NCI-H2029 treated with DMSO at 0.1 percent for 48 hours (cell line): Measurements from ENCODE around the gene ZNF100.
"Not testable (repeated sequence)": the region's sequence is repeated elsewhere in the genome, so short reads cannot be mapped to it uniquely, and the experiment has no call there.

Source experiments
- DNase-seq: peaks from one replicate; lab custom pipeline; 2025; lab: John Stamatoyannopoulos, UW

ZNF100 gene

GRCh38 chr19:21704320-21704719 is 63.1 kb downstream of the ZNF100 start:
- DNase-seq, result no peak

DNA sequence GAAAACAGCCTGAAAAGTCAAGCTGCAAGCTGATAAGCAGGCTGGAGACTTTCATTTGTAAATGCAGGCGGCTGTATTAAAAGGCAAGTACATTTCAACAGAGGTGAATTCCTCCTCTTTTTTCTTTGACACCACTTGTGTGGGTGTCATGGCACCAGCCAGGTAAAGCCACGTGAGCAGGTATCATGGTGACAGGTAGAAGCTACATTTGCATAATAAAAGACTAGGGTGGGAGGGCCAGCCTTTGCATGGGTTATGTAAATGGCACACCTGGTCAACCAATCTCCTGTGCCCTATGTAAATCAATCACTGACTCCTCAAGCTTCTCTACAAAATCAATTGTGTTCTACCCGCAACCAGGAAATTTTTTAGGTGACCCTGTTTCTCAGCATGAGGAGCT is 68.2 kb downstream of the ZNF100 start:
- DNase-seq, result peak; percentile 78

- DNase-seq, result peak; percentile 59
Observed at GRCh38 chr19:21698215-21698614, 69.2 kb downstream of the ZNF100 start.

- DNase-seq, result no peak
Observed at GRCh38 chr19:21697698-21698097, 69.7 kb downstream of the ZNF100 start.

- no peak for DNase-seq
Observed at GRCh38 chr19:21694171-21694906, 73.0 kb downstream of the ZNF100 start.

DNA sequence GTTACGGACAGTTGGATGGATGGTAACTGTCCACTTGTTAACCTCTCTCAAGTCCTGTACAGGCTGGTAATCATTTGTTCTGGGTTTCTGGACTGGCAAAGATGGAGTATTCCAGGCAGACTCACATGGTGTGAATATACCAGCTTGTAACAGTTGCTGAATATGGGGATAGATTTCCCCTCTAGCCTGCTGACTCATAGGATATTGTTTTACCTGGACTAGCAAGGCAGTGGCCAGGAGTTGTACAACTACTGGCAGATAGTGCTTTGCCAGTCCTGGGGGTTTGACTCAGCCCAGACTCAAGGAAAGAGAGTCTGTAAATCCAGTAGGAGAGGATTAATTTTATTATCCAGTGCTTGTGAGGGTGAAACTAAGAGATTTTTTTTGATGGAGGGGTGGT is 74.0 kb downstream of the ZNF100 start:
- DNase-seq, result no peak

- DNase-seq, result no peak
Observed at GRCh38 chr19:21691661-21692060, 75.7 kb downstream of the ZNF100 start.

DNA sequence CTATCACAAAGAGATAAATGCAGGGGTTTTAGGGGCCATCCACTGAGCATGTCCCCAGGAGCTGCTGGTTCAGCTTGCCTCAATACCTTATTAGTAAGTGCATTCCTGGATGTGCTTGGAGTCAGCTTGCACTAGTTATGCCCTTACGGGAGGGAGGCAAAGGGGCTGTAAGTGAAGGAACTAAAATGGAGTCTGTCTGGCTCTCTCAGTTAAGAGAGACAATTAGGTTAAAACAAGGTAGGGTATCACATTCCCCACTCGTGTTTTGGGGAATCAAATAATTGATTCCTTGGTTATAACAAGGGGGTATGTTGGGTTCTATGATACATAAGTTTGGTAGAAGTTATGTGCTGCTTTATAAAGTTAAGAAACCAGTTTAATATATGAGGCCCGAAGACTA is 78.9 kb downstream of the ZNF100 start:
- no peak for DNase-seq

GRCh38 chr19:21680671-21681070 is 86.7 kb downstream of the ZNF100 start:
- DNase-seq, result no peak

DNA sequence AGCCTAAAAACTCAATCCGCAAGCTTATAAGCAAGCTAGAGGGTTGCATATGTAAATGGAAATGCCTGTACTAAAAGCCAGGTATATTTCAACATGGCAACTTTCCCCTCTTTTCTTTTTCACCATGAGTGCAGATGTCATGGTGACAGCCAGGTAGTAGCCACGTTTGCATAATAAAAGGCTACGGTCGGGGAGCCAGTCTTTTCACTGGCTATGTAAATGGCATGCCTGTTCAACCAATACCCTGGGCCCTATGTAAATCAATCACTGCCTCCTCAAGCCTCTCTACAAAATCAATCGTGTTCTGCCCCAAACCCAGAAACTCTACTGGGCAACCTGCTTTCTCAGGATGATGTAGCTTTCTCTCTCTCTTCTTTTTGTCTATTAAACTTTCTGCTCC is 87.4 kb downstream of the ZNF100 start:
- no peak for DNase-seq

- DNase-seq, result no peak
Observed at GRCh38 chr19:21677696-21678418, 89.5 kb downstream of the ZNF100 start.

GRCh38 chr19:21674454-21674853 is 92.9 kb downstream of the ZNF100 start:
- no peak for DNase-seq

GRCh38 chr19:21673479-21673878 is 93.9 kb downstream of the ZNF100 start:
- DNase-seq, result not testable (repeated sequence)
